Caco-2 (cell line): ENCODE measurements around the gene SLC7A6OS. TPM values are rescaled to one million over a fixed set of nuclear protein-coding genes. Genes with fewer than 3 reads are reported as not detected.

Source experiments
- BruUV-seq: library from RNA; stranded (reverse); fragments of 400-500 nt; replicated peaks from 2 replicates; lab custom pipeline; 2021; lab: Mats Ljungman, UMichigan
- CTCF ChIA-PET: fragments of 300-600 bp; sonication (Branson Sonifier 250); formaldehyde crosslinking; loops from one replicate; lab custom pipeline; 2022; ENCODE audit warnings: antibody characterized with exemption; lab: Charles Lee
- POLR2A ChIA-PET: fragments of 300-600 bp; sonication (Branson Sonifier 250); formaldehyde crosslinking; loops from one replicate; lab custom pipeline; 2022; ENCODE audit warnings: antibody characterized with exemption; lab: Charles Lee
- DNase-seq, 2 experiments: peaks; one replicate each; pipeline versions ENCODE4 v3.0.0 to v3.0.0-alpha.2; 2020 to 2022
- H3K27me3 ChIP-seq: replicated peaks from 2 replicates; pipeline ENCODE4 v1.6.0; 2011; ENCODE audit warnings: low read length; ENCODE audit not compliant: control insufficient read depth, insufficient read depth
- H3K36me3 ChIP-seq: 2 replicates; pipeline ENCODE4 v1.5.1; 2011; ENCODE audit warnings: low read length; ENCODE audit not compliant: control insufficient read depth, insufficient read depth
- H3K4me1 ChIP-seq: fragments of 250-450 bp; sonication (Bioruptor Pico); 2 replicates; pipeline ENCODE4 v1.5.1; 2020; ENCODE audit warnings: mild to moderate bottlenecking
- H3K4me3 ChIP-seq: 2 replicates; pipeline ENCODE4 v1.5.1; 2011; ENCODE audit warnings: low read depth, mild to moderate bottlenecking, control low read depth, low read length
- H3K9me3 ChIP-seq: fragments of 250-450 bp; sonication (Bioruptor Pico); 2 replicates; pipeline ENCODE4 v1.5.1; 2020; ENCODE audit warnings: mild to moderate bottlenecking, moderate library complexity
- H3K27ac Mint-ChIP-seq: one replicate; pipeline ENCODE4 v1.8.0; 2022; ENCODE audit warnings: mixed read lengths; ENCODE audit not compliant: unreplicated experiment
- H3K27me3 Mint-ChIP-seq: one replicate; pipeline ENCODE4 v1.8.0; 2022; ENCODE audit warnings: mixed read lengths; ENCODE audit not compliant: insufficient read depth, unreplicated experiment
- H3K36me3 Mint-ChIP-seq: one replicate; pipeline ENCODE4 v1.8.0; 2022; ENCODE audit warnings: mild to moderate bottlenecking, mixed read lengths; ENCODE audit not compliant: insufficient read depth, unreplicated experiment
- H3K4me1 Mint-ChIP-seq: one replicate; pipeline ENCODE4 v1.8.0; 2022; ENCODE audit warnings: low read depth, mixed read lengths; ENCODE audit not compliant: unreplicated experiment
- H3K4me3 Mint-ChIP-seq: one replicate; pipeline ENCODE4 v1.8.0; 2022; ENCODE audit warnings: mild to moderate bottlenecking, moderate library complexity, mixed read lengths; ENCODE audit not compliant: unreplicated experiment
- H3K9me3 Mint-ChIP-seq: one replicate; pipeline ENCODE4 v1.8.0; 2022; ENCODE audit warnings: mixed read lengths; ENCODE audit not compliant: unreplicated experiment
- CTCF ChIP-seq, 2 experiments: fragments of 200-600 bp in 1 of 2; IDR thresholded peaks; 1 replicate in 1 of 2; 2 replicates in 1 of 2; pipeline versions ENCODE4 v1.5.1 to v1.8.0; 2011 to 2022; ENCODE audit warnings: antibody characterized with exemption in 1 of 2, control low read depth in 1 of 2, inconsistent platforms in 1 of 2, low read depth in 1 of 2, low read length in 1 of 2, mild to moderate bottlenecking in 1 of 2, moderate library complexity in 1 of 2; ENCODE audit not compliant: insufficient read depth in 1 of 2, severe bottlenecking in 1 of 2, unreplicated experiment in 1 of 2
- intact Hi-C: fragments of 100-400 bp; cut with micrococcal nuclease; formaldehyde crosslinking; loops from one replicate; pipeline ENCODE4 v1.10.0; 2022; ENCODE audit not compliant: unreplicated experiment
- total RNA-seq: library from RNA; stranded (reverse); gene quantifications from 2 replicates; pipeline ENCODE4 v1.2.3, GENCODE V29; 2022

The SLC7A6OS gene
- total RNA-seq, 1 experiment from 2014 or later, result 34.0 TPM

- Mint-ChIP-seq H3K4me1 (peaks cover 14% of the 10 kb centered on the region), H3K27me3 (no peaks in the 10 kb centered on the region), H3K36me3 (peaks cover 97% of the 10 kb centered on the region), H3K27ac (peak overlapping the region; percentile 76), H3K4me3 (no peak overlapping the region), H3K9me3 (no peaks in the 10 kb centered on the region)
- DNase-seq, result no peak
- no peaks in the 10 kb centered on the region for H3K27me3 ChIP-seq
- intact Hi-C loops, result no loop called here
- no TSS peak for BruUV-seq
- POLR2A ChIA-PET, result interaction anchor here (0.5 kb wide), 1 partner anchor 1177 kb away, joined by 9 read pairs; no protein-coding TSS in a partner anchor
- peaks cover 5% of the 10 kb centered on the region for H3K36me3 ChIP-seq
- no peaks in the 10 kb centered on the region for H3K9me3 ChIP-seq
- H3K4me3 ChIP-seq, result no peak overlapping the region
- no peak for TF ChIP-seq CTCF (IDR thresholded peaks at IDR 0.05; ENCODE audit: insufficient read depth in 1 of 2, low read depth in 1 of 2, low read length in 1 of 2, severe bottlenecking in 1 of 2, unreplicated experiment in 1 of 2)
- H3K4me1 ChIP-seq, result peaks cover 49% of the 10 kb centered on the region
- CTCF ChIA-PET, result interaction anchor here (0.6 kb wide), 1 partner anchor 52 kb away, joined by 3 read pairs; no protein-coding TSS in a partner anchor
These were observed 36.3 kb downstream of the SLC7A6OS start for GRCh38 chr16:68274441-68274840.

- Mint-ChIP-seq H3K27me3 (no peaks in the 10 kb centered on the region), H3K4me3 (no peak overlapping the region), H3K9me3 (no peaks in the 10 kb centered on the region), H3K4me1 (peaks cover 13% of the 10 kb centered on the region), H3K36me3 (peaks cover 97% of the 10 kb centered on the region), H3K27ac (peak overlapping the region; percentile 76)
- Histone ChIP-seq H3K4me1 (peaks cover 51% of the 10 kb centered on the region), H3K27me3 (no peaks in the 10 kb centered on the region), H3K4me3 (no peak overlapping the region), H3K9me3 (no peaks in the 10 kb centered on the region), H3K36me3 (peaks cover 5% of the 10 kb centered on the region)
- POLR2A ChIA-PET, result interaction anchor here (0.5 kb wide), 1 partner anchor 1178 kb away, joined by 9 read pairs; no protein-coding TSS in a partner anchor
- DNase-seq, result no peak
- no peak for TF ChIP-seq CTCF (IDR thresholded peaks at IDR 0.05; ENCODE audit: insufficient read depth in 1 of 2, low read depth in 1 of 2, low read length in 1 of 2, severe bottlenecking in 1 of 2, unreplicated experiment in 1 of 2)
- intact Hi-C loops, result no loop called here
- CTCF ChIA-PET, result interaction anchor here (0.6 kb wide), 1 partner anchor 52 kb away, joined by 3 read pairs; no protein-coding TSS in a partner anchor
- BruUV-seq, result no TSS peak
These were observed 36.9 kb downstream of the SLC7A6OS start for GRCh38 chr16:68273896-68274295.

GRCh38 chr16:68273459-68273858 is 37.3 kb downstream of the SLC7A6OS start:
- Histone ChIP-seq H3K36me3 (peaks cover 5% of the 10 kb centered on the region), H3K9me3 (no peaks in the 10 kb centered on the region), H3K4me3 (no peak overlapping the region), H3K27me3 (no peaks in the 10 kb centered on the region), H3K4me1 (peaks cover 54% of the 10 kb centered on the region)
- intact Hi-C loops, result no loop called here
- Mint-ChIP-seq H3K4me3 (peak overlapping the region; percentile 4), H3K27ac (peak overlapping the region; percentile 76), H3K27me3 (no peaks in the 10 kb centered on the region), H3K36me3 (peaks cover 96% of the 10 kb centered on the region), H3K9me3 (no peaks in the 10 kb centered on the region), H3K4me1 (peaks cover 13% of the 10 kb centered on the region)
- no peak for TF ChIP-seq CTCF (IDR thresholded peaks at IDR 0.05; ENCODE audit: insufficient read depth in 1 of 2, low read depth in 1 of 2, low read length in 1 of 2, severe bottlenecking in 1 of 2, unreplicated experiment in 1 of 2)
- no peak for DNase-seq
- no TSS peak for BruUV-seq
- POLR2A ChIA-PET, result no interaction called here
- CTCF ChIA-PET, result interaction anchor here (0.6 to 1.3 kb wide), 2 partner anchors 9 to 53 kb away, joined by 3 to 5 read pairs; partner anchors contain the start of gene SLC7A6
